GM23248 (cell line): ENCODE measurements around the gene CRYBA4.

ENCODE experiments used
- EZH2 ChIP-seq: fragments of 200-600 bp; sonication (generic); IDR thresholded peaks from 2 replicates; pipeline ENCODE4 v1.6.1; 2018; ENCODE audit warnings: antibody characterized with exemption, mild to moderate bottlenecking; ENCODE audit not compliant: insufficient read depth, poor library complexity, severe bottlenecking
- EZH2phosphoT487 ChIP-seq: fragments of 200-600 bp; sonication (generic); IDR thresholded peaks from 2 replicates; pipeline ENCODE4 v1.6.1; 2018; ENCODE audit warnings: antibody characterized with exemption, moderate library complexity, mild to moderate bottlenecking, low read depth; ENCODE audit not compliant: insufficient read depth

DNA sequence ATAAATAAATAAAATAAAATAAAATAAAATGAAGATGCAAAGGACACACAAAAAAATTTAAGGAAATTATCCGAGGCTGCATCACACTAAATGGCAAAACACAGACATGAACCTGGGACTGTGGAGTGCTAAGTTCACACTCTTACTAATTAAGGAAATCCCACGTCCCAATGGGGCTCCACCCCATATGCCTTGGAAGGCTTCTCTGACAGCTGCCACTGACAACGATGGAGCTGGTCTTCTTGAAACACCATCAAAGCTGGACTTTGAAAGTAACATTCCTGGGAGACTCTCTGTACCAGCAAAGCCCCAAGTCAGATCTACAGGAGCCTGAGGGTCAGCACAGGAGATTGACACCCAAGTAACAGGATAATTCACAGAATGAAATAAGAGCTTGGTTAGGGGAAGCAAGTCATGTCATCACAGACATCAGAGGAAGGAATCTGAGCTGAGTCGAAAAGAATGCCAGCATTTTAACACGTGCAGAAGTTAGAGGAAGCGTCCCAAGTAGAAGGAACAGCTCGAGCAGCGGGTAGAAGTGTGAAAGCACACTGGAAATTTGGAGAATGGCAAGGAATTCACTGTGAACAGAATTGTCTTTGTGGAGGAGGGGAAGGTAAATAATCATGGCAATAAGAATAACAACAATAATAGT lies 45.6 kb upstream of the CRYBA4 start:
- no peak for TF ChIP-seq EZH2phosphoT487
- TF ChIP-seq EZH2: no peak
